ENCODE data around the gene LDLRAD3.

DNA sequence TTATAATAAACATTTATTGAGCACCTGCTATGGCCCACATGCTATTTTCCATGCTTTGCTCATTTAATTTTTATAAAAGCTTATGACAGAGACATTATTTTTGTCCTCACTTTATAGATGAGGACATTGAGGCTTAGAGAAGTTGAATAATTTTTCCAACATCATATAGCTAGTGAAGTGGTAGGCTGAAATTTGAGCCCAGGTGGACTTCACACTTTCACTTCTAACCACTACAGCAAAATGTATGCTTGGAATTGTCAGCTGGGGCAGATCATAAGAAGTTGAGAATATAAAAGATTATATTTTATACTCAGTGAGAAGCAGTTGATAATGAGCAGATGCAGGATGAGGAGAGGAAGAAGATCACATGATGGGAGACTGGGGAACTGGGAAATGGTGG, 146.1 kb downstream of the LDLRAD3 start:
- TF ChIP-seq SUZ12 (IDR thresholded peaks at IDR 0.05) (no peak), TARDBP (IDR thresholded peaks at IDR 0.05) (no peak), FOXM1 (IDR thresholded peaks at IDR 0.05; ENCODE audit: borderline replicate concordance) (no peak), BHLHE40 (IDR thresholded peaks at IDR 0.05; ENCODE audit: borderline replicate concordance) (no peak), CTBP1 (IDR thresholded peaks at IDR 0.05; ENCODE audit: borderline replicate concordance) (no peak), HDGF (IDR thresholded peaks at IDR 0.05; ENCODE audit: borderline replicate concordance) (no peak), SP1 (IDR thresholded peaks at IDR 0.05) (no peak), L3MBTL2 (conservative IDR thresholded peaks at IDR 0.05) (no peak), ELF4 (IDR thresholded peaks at IDR 0.05) (no peak), FOXK2 (IDR thresholded peaks at IDR 0.05) (no peak), ARNT (IDR thresholded peaks at IDR 0.05) (no peak), NFRKB (IDR thresholded peaks at IDR 0.05) (no peak), ZNF384 (IDR thresholded peaks at IDR 0.05) (no peak)

Measured in HEK293T (cell line).